A673 (cell line): ENCODE results near the gene SLC41A3. TPM values are rescaled to one million over a fixed set of nuclear protein-coding genes. Genes with fewer than 3 reads are reported as not detected.

ENCODE experiments used
- BruUV-seq: library from RNA; stranded (reverse); fragments of 400-500 nt; replicated peaks from 2 replicates; lab custom pipeline; 2021; lab: Mats Ljungman, UMichigan
- CTCF ChIA-PET: fragments of 300-600 bp; sonication (Branson Sonifier 250); formaldehyde crosslinking; loops from one replicate; lab custom pipeline; 2022; ENCODE audit warnings: antibody characterized with exemption; lab: Charles Lee
- POLR2A ChIA-PET: fragments of 300-600 bp; sonication (Branson Sonifier 250); formaldehyde crosslinking; loops from one replicate; lab custom pipeline; 2022; ENCODE audit warnings: antibody characterized with exemption; ENCODE audit not compliant: low non-redundant PET; lab: Charles Lee
- DNase-seq: peaks from one replicate; pipeline ENCODE4 v3.0.0-alpha.2; 2015; ENCODE audit warnings: low spot score
- H3K27ac ChIP-seq: fragments of 200-600 bp; sonication (generic); 2 replicates; pipeline ENCODE4 v1.5.1; 2016; ENCODE audit warnings: mixed run types, low read depth, mild to moderate bottlenecking, mixed read lengths, antibody characterized with exemption, low read length; ENCODE audit not compliant: poor library complexity, severe bottlenecking
- H3K27me3 ChIP-seq: fragments of 200-600 bp; sonication (generic); replicated peaks from 2 replicates; pipeline ENCODE4 v1.6.1; 2017; ENCODE audit warnings: mixed run types, low read depth, mild to moderate bottlenecking, mixed read lengths, antibody characterized with exemption, low read length; ENCODE audit not compliant: insufficient read depth, poor library complexity
- H3K36me3 ChIP-seq: fragments of 200-600 bp; sonication (generic); 2 replicates; pipeline ENCODE4 v1.6.1; 2016; ENCODE audit warnings: mixed run types, mild to moderate bottlenecking, mixed read lengths, antibody characterized with exemption, low read length; ENCODE audit not compliant: insufficient read depth, poor library complexity, severe bottlenecking
- H3K4me1 ChIP-seq: fragments of 200-600 bp; sonication (generic); 2 replicates; pipeline ENCODE4 v1.6.1; 2017; ENCODE audit warnings: mixed run types, mild to moderate bottlenecking, mixed read lengths, antibody characterized with exemption, low read length; ENCODE audit not compliant: insufficient read depth, poor library complexity, severe bottlenecking
- H3K4me3 ChIP-seq: fragments of 200-600 bp; sonication (generic); 2 replicates; pipeline ENCODE4 v1.5.1; 2016; ENCODE audit warnings: low read depth, mixed run types, mild to moderate bottlenecking, mixed read lengths, low read length; ENCODE audit not compliant: poor library complexity, severe bottlenecking
- H3K9me3 ChIP-seq: fragments of 200-600 bp; sonication (generic); 2 replicates; pipeline ENCODE4 v1.6.1; 2016; ENCODE audit warnings: mixed run types, low read depth, mild to moderate bottlenecking, mixed read lengths, antibody characterized with exemption, low read length; ENCODE audit not compliant: poor library complexity, severe bottlenecking
- EZH2 ChIP-seq: fragments of 200-600 bp; sonication (generic); IDR thresholded peaks from 2 replicates; pipeline ENCODE4 v1.6.1; 2017; ENCODE audit warnings: borderline replicate concordance, low read depth, mild to moderate bottlenecking, mixed read lengths, antibody characterized with exemption, low read length; ENCODE audit not compliant: poor library complexity, severe bottlenecking
- intact Hi-C: fragments of 100-400 bp; cut with micrococcal nuclease; formaldehyde crosslinking; loops from one replicate; pipeline ENCODE4 v1.10.0; 2022; ENCODE audit not compliant: unreplicated experiment
- total RNA-seq: library from RNA; stranded (reverse); gene quantifications from 2 replicates; pipeline ENCODE4 v1.2.3, GENCODE V29; 2021
- TF ChIP-seq, protein P1 (sequence below): fragments of 300-800, 200-600 bp; sonication (generic); conservative IDR thresholded peaks from 2 replicates; pipeline ENCODE4 v1.5.1; 2017; ENCODE audit warnings: low read depth, mild to moderate bottlenecking, antibody characterized with exemption, low read length, moderate library complexity, mixed read lengths

The SLC41A3 gene
- total RNA-seq, 1 experiment from 2014 or later = 56.5 TPM

- Histone ChIP-seq H3K27ac (no peak overlapping the region), H3K9me3 (no peaks in the 10 kb centered on the region), H3K4me1 (no peaks in the 10 kb centered on the region), H3K4me3 (no peak overlapping the region), H3K36me3 (peaks cover 15% of the 10 kb centered on the region), H3K27me3 (no peaks in the 10 kb centered on the region)
- no TSS peak for BruUV-seq
- CTCF ChIA-PET = no interaction called here
- intact Hi-C loops = no loop called here
- POLR2A ChIA-PET = no interaction called here
- TF ChIP-seq, protein P1, sequence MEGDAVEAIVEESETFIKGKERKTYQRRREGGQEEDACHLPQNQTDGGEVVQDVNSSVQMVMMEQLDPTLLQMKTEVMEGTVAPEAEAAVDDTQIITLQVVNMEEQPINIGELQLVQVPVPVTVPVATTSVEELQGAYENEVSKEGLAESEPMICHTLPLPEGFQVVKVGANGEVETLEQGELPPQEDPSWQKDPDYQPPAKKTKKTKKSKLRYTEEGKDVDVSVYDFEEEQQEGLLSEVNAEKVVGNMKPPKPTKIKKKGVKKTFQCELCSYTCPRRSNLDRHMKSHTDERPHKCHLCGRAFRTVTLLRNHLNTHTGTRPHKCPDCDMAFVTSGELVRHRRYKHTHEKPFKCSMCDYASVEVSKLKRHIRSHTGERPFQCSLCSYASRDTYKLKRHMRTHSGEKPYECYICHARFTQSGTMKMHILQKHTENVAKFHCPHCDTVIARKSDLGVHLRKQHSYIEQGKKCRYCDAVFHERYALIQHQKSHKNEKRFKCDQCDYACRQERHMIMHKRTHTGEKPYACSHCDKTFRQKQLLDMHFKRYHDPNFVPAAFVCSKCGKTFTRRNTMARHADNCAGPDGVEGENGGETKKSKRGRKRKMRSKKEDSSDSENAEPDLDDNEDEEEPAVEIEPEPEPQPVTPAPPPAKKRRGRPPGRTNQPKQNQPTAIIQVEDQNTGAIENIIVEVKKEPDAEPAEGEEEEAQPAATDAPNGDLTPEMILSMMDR = no peak
- TF ChIP-seq EZH2 = no peak
- no peak for DNase-seq
Observed at GRCh38 chr3:126009181-126009580, 74.7 kb downstream of the SLC41A3 start.

GRCh38 chr3:126008219-126008618 lies 75.7 kb downstream of the SLC41A3 start:
- no TSS peak for BruUV-seq
- no peaks in the 10 kb centered on the region for H3K9me3 ChIP-seq
- peaks cover 15% of the 10 kb centered on the region for H3K36me3 ChIP-seq
- no peak for DNase-seq
- H3K27ac ChIP-seq = no peak overlapping the region
- H3K4me3 ChIP-seq = no peak overlapping the region
- intact Hi-C loops = no loop called here
- H3K27me3 ChIP-seq = no peaks in the 10 kb centered on the region
- H3K4me1 ChIP-seq = no peaks in the 10 kb centered on the region
- TF ChIP-seq EZH2 = no peak
- ChIA-PET POLR2A (interaction anchor here (0.6 kb wide), 1 partner anchor 1098 kb away, joined by 3 read pairs; no protein-coding TSS in a partner anchor), CTCF (no interaction called here)

DNA sequence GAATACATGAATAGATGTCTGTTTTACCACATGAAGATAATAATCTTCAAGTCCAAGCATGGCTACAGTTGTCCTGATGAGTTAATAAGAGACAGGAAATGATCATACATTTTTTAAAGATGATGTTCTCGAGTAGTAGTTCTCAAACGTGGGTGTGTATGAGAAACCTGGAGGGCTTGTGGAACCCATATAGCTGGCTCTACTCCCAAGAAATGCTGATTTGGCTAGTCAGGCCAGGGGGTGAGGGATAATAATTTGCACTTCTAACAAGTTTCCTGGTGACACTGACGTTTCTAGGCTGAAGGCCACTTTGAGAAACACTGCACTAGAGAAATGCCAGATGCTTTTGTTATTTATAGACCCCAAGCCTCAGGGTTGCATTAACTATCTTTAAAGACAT lies 78.0 kb downstream of the SLC41A3 start:
- Histone ChIP-seq H3K27me3 (no peaks in the 10 kb centered on the region), H3K4me3 (no peak overlapping the region), H3K27ac (no peak overlapping the region), H3K4me1 (no peaks in the 10 kb centered on the region), H3K9me3 (no peaks in the 10 kb centered on the region), H3K36me3 (peaks cover 15% of the 10 kb centered on the region)
- no peak for TF ChIP-seq EZH2
- TF ChIP-seq, protein P1 = no peak
- no TSS peak for BruUV-seq
- intact Hi-C loops = no loop called here
- CTCF ChIA-PET = no interaction called here
- POLR2A ChIA-PET = no interaction called here
- DNase-seq = peak; percentile 57

DNA sequence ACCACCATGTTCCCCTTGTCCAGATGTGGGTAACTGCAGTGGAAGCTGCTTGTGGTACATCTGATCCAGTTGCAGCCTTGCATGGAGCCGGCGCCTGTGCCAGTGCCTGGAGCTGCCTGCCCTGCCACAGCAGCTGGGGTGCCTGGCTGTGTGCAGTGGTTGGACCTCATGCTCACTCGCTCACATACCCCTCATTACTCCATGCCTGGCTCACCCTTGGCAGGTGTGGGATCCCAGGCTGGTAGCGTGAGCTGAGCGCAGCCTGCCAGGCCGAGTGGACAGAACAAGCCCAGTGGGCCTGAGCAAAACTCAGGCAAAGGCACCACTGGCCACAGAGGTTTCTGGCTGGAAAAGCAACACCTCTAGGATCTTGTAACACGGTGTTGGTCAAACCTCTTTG lies 79.2 kb downstream of the SLC41A3 start:
- BruUV-seq = no TSS peak
- no peak overlapping the region for H3K27ac ChIP-seq
- TF ChIP-seq, protein P1 = no peak
- no peak for TF ChIP-seq EZH2
- no peaks in the 10 kb centered on the region for H3K9me3 ChIP-seq
- intact Hi-C loops = no loop called here
- no peaks in the 10 kb centered on the region for H3K27me3 ChIP-seq
- peaks cover 15% of the 10 kb centered on the region for H3K36me3 ChIP-seq
- CTCF ChIA-PET = interaction anchor here (0.6 kb wide), 1 partner anchor 104 kb away, joined by 8 read pairs; no protein-coding TSS in a partner anchor
- POLR2A ChIA-PET = no interaction called here
- DNase-seq = no peak
- no peaks in the 10 kb centered on the region for H3K4me1 ChIP-seq
- H3K4me3 ChIP-seq = no peak overlapping the region
